HG02852 (cell line): Measurements from ENCODE around the gene COL3A1.

Experiments used
- ATAC-seq: cut with Tn5 transposase; IDR thresholded peaks from one replicate; pipeline ENCODE4 v1.9.1; 2021; ENCODE audit warnings: mild to moderate bottlenecking, moderate library complexity; ENCODE audit not compliant: unreplicated experiment

The COL3A1 gene

GRCh38 chr2:189014449-189015138 lies 40.4 kb downstream of the COL3A1 start:
- ATAC-seq, result no peak

GRCh38 chr2:189015359-189015758 lies 41.2 kb downstream of the COL3A1 start:
- no peak for ATAC-seq

- no peak for ATAC-seq
These were observed 42.2 kb downstream of the COL3A1 start for GRCh38 chr2:189016311-189016861.

DNA sequence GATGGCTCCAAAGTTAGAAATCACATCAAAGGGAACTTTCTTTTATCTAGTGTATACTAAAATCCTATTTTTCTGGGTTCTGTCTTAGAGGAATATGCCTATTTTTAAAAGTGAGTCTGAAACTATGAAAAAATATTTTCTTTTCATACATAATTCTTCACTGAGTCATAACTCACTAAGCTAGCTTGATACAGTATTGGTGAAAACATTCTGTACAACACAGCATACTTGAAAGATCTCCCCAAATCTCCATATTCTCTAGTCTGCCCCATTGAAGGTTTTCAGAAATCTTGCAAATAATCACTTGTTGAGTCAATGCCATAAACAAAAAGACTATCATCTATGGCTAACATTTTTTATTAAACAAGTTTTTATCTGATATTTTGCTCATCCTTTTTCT lies 44.5 kb downstream of the COL3A1 start:
- ATAC-seq, result no peak

DNA sequence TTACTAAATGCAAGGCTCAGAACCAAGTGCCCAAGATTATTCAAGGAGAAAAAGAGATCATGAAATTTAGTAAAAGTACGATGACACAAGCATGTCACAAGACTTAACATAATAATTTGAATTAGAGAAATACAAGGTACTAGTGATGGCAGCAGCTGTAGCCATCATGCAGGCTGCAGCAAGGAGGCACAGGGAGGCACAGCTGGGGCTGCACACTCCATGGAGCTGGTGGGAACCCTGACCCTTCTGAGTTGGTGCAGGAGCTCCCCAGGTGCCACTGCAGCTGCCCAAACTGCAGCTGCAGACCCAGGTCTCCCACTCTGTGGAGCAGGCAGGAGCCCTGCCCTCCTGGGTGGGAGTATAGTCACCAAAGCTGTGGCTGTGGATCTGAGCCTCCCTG lies 46.0 kb downstream of the COL3A1 start:
- no peak for ATAC-seq

DNA sequence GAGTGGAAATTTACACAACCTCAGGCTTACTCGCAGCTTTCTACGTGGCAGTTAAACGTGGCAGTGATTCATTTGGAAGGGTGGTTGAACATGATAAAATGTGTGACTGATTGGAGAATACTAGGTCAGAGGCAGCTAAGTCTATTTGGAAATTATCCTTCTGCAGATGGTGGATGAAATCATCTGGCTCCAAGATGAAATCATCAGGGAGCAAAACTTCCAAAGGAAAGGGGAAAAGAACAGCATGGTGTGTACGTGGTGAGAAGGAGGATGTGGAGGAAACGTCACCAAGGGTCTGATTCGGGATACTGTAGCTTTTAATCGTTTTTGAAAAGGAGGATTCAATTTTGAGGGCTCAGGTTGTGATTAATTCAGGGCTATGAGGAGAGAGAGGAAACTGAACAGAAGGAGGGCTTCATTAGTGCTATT lies 47.9 kb downstream of the COL3A1 start:
- ATAC-seq, result no peak

DNA sequence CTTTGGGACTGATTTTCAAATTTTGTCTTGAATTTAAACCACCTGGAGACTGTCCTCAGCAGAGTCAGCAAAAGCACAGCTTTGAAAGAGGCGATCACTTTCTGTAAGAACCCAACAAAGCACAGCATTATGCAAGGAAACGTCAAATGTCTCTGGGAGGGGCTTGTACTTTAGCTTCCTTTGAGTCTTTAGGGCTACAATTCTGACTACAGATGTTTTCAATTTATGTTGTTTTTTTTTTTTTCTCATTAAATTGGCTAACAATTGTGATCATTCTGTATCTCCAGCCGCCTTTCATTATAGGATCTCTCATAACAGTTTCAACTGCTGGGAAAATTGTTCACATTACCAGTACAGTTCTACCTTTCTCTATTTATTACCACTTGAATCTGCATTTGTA lies 48.3 kb downstream of the COL3A1 start:
- no peak for ATAC-seq

- peak; percentile 69 for ATAC-seq
These were observed 50.9 kb downstream of the COL3A1 start for GRCh38 chr2:189024901-189025618.

- no peak for ATAC-seq
These were observed 63.3 kb downstream of the COL3A1 start for GRCh38 chr2:189037518-189037917.

- ATAC-seq, result no peak
These were observed 71.7 kb downstream of the COL3A1 start for GRCh38 chr2:189045836-189046235.

DNA sequence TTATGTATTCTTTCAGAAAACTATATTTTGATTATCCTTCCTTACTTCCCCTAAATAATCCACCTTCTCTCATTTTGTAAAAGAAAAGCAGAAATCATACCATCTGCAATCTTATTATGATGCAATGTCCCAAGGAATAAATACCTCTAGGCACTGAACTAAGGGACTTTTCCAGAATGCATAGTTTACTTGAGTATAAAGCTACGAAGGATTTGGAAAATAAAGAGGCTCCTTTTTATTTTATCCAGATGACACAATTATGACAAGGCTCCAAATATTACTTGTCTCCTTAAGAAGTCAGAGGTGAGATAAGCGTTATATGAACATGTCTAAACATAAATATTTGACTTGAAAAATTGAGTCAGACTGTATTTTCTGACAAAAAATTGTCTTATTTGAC lies 72.1 kb downstream of the COL3A1 start:
- no peak for ATAC-seq

- ATAC-seq, result no peak
These were observed 73.2 kb downstream of the COL3A1 start for GRCh38 chr2:189047171-189047888.

DNA sequence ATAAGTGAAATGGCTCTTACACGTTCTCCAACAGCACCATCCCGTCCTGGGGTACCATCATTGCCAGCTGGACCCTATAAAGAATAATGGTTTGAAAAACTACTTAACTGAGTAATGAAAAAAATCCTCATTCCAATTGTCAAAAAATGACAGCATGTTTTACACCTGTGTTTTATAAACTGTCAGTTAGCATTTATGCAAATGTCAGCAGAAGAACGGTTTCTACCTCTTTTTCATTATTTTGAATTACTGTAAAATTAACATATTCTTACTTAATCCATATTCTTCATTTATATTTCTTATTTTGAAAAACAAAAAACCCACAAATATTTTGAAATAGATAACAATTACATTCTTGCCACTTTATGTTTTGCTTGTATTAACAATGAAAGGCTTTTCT lies 74.0 kb downstream of the COL3A1 start:
- no peak for ATAC-seq

GRCh38 chr2:189049709-189050164 lies 75.6 kb downstream of the COL3A1 start:
- ATAC-seq, result no peak

GRCh38 chr2:189050165-189050712 lies 76.1 kb downstream of the COL3A1 start:
- ATAC-seq, result no peak

DNA sequence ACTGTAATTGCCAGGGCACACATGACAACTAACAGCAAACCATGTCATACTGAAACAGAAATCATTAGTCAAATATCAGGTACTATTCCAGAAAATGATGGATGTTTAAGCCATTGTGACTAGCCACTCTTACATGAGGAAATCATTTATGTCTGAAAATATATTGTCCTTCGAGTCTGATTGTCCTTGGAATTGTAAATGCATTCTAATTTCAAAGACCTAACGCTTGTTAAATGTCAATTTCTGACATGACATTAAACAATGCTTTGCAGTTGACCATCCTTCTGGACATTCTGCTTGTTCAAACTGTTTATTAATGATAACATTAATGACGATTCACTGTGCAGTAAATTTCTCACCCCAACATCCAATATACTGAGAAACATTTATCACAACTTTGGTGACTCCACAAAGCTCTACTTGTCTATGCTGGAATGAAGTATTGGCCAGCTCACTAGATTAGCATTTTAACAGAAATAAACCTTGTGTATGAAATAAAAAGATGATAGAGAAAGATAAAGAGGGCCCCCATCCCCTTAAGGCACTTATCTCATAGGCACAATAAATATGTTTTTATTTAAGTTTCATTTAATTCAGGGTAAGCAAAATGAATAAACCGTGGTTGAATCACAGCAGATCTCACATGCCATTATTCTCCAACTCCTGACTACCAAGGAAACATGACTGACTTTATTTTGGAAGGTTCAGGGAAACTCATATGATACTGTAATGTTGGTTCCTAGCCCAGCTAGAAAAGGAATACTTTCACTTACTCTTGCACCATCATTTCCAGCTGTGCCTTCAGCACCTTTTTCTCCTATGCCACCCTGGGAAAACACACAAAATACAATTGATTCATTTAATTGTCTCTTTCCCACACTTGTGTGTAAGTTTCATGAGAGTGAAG lies 82.3 kb downstream of the COL3A1 start:
- no peak for ATAC-seq

DNA sequence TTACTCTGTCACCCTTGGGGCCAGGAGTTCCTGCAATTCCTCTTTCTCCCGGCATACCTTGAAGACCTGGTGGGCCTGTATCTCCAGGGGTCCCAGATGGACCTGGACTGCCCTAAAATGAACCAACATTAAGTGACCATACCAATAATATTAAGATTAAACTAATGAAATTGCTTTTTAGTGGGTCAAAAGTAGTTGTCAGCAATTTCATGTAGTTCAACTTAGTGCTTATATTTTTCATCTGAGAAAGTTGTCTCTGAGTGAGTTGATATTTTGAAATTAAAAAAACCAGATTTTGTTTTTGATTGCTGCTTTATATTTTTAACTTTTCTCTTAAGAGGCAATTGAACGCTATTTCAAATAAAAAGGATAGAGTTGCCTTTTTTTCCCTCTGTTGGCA lies 83.1 kb downstream of the COL3A1 start:
- ATAC-seq, result no peak

DNA sequence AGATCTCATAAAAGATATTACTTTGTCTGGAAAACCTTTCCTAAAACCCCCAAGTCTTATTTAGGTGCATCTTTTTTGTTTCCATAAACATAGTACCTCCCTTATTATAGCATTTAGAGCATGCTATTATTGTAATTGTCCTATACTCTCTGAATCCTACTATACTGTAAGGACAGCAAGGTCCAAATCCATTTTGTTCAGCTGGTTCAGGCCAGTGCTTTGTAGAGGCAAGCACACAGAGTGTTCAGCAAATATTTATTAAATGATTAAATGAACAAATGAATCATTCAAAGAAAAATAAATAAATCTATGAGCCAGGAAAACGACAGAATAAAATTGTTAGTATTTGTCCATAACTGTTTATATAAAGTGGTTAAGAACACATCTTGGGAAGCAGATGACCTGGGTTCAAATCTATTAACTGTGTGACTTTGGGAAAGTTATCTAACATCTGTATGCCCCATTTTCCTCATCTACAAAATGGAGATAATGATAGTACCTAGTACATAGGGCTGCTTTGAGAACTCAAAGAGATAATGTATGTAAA lies 86.0 kb downstream of the COL3A1 start:
- ATAC-seq, result no peak
